Osteoblast (primary cell): Measurements from ENCODE around the gene KCNA2. TPM values are rescaled to one million over a fixed set of nuclear protein-coding genes. Genes with fewer than 3 reads are reported as not detected.
A peak's percentile ranks its signal among the peaks of the same experiment; 100 is the strongest.

Source experiments
- DNase-seq: peaks from one replicate; pipeline ENCODE4 v3.0.0; 2011; ENCODE audit warnings: low spot score, mixed read lengths; ENCODE audit not compliant: insufficient read length; ENCODE audit errors: missing footprints
- H2AFZ ChIP-seq: 2 replicates; pipeline ENCODE4 v1.6.0; 2011; ENCODE audit warnings: mild to moderate bottlenecking, low read length
- H3K27ac ChIP-seq: 2 replicates; pipeline ENCODE4 v1.5.1; 2011; ENCODE audit warnings: mild to moderate bottlenecking, low read depth, low read length, moderate library complexity
- H3K27me3 ChIP-seq: 2 replicates; pipeline ENCODE4 v1.6.0; 2012; ENCODE audit warnings: mild to moderate bottlenecking, control low read depth, inconsistent platforms, low read length, moderate library complexity; ENCODE audit not compliant: insufficient read depth
- H3K36me3 ChIP-seq: 2 replicates; pipeline ENCODE4 v1.5.1; 2011; ENCODE audit warnings: mild to moderate bottlenecking, low read length, control low read depth, moderate library complexity; ENCODE audit not compliant: insufficient read depth
- H3K4me1 ChIP-seq: 2 replicates; pipeline ENCODE4 v1.5.1; 2011; ENCODE audit warnings: mild to moderate bottlenecking, low read length, control low read depth, moderate library complexity; ENCODE audit not compliant: insufficient read depth
- H3K4me2 ChIP-seq: 2 replicates; pipeline ENCODE4 v1.6.0; 2011; ENCODE audit warnings: mild to moderate bottlenecking, low read length; ENCODE audit not compliant: insufficient read depth
- H3K4me3 ChIP-seq: fragments of 200-600 bp; sonication (generic); 3 replicates; pipeline ENCODE4 v1.5.1; 2012; ENCODE audit warnings: mild to moderate bottlenecking, low read length, inconsistent platforms; ENCODE audit not compliant: insufficient read depth
- H3K79me2 ChIP-seq: 2 replicates; pipeline ENCODE4 v1.6.0; 2012; ENCODE audit warnings: mild to moderate bottlenecking, low read length, control low read depth, inconsistent platforms; ENCODE audit not compliant: insufficient read depth
- H3K9me3 ChIP-seq: 2 replicates; pipeline ENCODE4 v1.5.1; 2011; ENCODE audit warnings: low read depth, low read length, control low read depth
- H4K20me1 ChIP-seq: 2 replicates; pipeline ENCODE4 v1.6.0; 2012; ENCODE audit warnings: mild to moderate bottlenecking, low read length, control low read depth; ENCODE audit not compliant: insufficient read depth
- total RNA-seq: library from RNA; depleted of rRNA; stranded (reverse); fragments of >200 nt; gene quantifications from 2 replicates; pipeline ENCODE4 v1.2.3, GENCODE V29; 2012
- TF ChIP-seq, protein P1 (sequence below): IDR thresholded peaks from 2 replicates; pipeline ENCODE4 v1.5.1; 2011; ENCODE audit warnings: mild to moderate bottlenecking, low read depth, low read length, moderate library complexity; ENCODE audit errors: extremely low read depth

Gene KCNA2
- total RNA-seq, 1 donor, result not detected

DNA sequence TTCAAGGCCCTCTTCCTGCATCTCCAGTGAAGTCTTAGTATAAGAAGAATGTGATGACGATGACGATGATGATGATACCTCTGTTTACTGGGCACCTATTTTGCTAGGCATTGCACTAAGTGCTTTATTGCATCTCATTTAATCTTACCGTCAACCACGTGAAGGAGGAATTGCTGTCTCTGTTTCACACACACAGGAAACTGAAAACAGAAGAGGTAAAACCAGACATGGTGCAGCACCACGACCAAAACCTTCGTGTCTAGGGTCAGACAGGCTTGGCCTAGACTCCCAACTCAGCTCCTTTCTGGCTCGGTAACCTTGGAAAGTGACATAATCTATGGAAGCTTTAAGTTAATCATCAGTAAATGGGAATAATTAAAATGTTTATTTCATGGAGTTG is 20.7 kb upstream of the KCNA2 start:
- no peaks in the 10 kb centered on the region for H4K20me1 ChIP-seq
- TF ChIP-seq, protein P1, sequence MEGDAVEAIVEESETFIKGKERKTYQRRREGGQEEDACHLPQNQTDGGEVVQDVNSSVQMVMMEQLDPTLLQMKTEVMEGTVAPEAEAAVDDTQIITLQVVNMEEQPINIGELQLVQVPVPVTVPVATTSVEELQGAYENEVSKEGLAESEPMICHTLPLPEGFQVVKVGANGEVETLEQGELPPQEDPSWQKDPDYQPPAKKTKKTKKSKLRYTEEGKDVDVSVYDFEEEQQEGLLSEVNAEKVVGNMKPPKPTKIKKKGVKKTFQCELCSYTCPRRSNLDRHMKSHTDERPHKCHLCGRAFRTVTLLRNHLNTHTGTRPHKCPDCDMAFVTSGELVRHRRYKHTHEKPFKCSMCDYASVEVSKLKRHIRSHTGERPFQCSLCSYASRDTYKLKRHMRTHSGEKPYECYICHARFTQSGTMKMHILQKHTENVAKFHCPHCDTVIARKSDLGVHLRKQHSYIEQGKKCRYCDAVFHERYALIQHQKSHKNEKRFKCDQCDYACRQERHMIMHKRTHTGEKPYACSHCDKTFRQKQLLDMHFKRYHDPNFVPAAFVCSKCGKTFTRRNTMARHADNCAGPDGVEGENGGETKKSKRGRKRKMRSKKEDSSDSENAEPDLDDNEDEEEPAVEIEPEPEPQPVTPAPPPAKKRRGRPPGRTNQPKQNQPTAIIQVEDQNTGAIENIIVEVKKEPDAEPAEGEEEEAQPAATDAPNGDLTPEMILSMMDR, result no peak
- H3K27ac ChIP-seq, result no peak overlapping the region
- no peaks in the 10 kb centered on the region for H3K36me3 ChIP-seq
- H3K27me3 ChIP-seq, result no peaks in the 10 kb centered on the region
- no peak overlapping the region for H2AFZ ChIP-seq
- H3K4me3 ChIP-seq, result no peak overlapping the region
- no peak overlapping the region for H3K4me2 ChIP-seq
- no peaks in the 10 kb centered on the region for H3K4me1 ChIP-seq
- no peaks in the 10 kb centered on the region for H3K79me2 ChIP-seq
- no peak for DNase-seq
- no peaks in the 10 kb centered on the region for H3K9me3 ChIP-seq

DNA sequence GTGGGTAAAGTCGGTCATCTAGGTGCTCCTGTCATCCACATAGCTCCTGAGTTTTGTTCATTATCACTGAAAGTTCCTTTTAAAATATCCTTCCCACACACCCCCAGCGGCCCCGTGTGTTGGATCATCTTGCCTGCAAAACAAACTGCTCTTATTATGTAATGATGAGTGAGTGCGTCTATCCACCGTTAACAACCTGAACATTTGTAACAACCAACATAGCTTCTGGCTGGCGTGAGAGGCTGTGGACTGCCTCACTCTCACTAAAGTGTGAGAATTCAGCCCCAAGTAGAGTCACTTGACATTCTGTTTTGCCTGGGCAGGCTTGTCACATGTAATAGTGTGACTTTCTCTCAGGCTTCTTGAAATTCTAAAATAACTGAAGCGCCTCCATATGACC is 14.5 kb upstream of the KCNA2 start:
- no peaks in the 10 kb centered on the region for H3K4me1 ChIP-seq
- H3K79me2 ChIP-seq, result no peaks in the 10 kb centered on the region
- H3K9me3 ChIP-seq, result no peaks in the 10 kb centered on the region
- no peaks in the 10 kb centered on the region for H3K36me3 ChIP-seq
- peaks cover 19% of the 10 kb centered on the region for H3K27me3 ChIP-seq
- H4K20me1 ChIP-seq, result no peaks in the 10 kb centered on the region
- TF ChIP-seq, protein P1, result no peak
- no peak overlapping the region for H2AFZ ChIP-seq
- no peak overlapping the region for H3K4me3 ChIP-seq
- no peak overlapping the region for H3K4me2 ChIP-seq
- no peak for DNase-seq
- H3K27ac ChIP-seq, result no peak overlapping the region

GRCh38 chr1:110620250-110620615 is 14.1 kb upstream of the KCNA2 start:
- H4K20me1 ChIP-seq, result no peaks in the 10 kb centered on the region
- no peak overlapping the region for H2AFZ ChIP-seq
- no peaks in the 10 kb centered on the region for H3K4me1 ChIP-seq
- no peak overlapping the region for H3K27ac ChIP-seq
- TF ChIP-seq, protein P1, result no peak
- H3K27me3 ChIP-seq, result peaks cover 19% of the 10 kb centered on the region
- no peak overlapping the region for H3K4me3 ChIP-seq
- H3K9me3 ChIP-seq, result no peaks in the 10 kb centered on the region
- no peaks in the 10 kb centered on the region for H3K36me3 ChIP-seq
- DNase-seq, result no peak
- no peak overlapping the region for H3K4me2 ChIP-seq
- no peaks in the 10 kb centered on the region for H3K79me2 ChIP-seq

DNA sequence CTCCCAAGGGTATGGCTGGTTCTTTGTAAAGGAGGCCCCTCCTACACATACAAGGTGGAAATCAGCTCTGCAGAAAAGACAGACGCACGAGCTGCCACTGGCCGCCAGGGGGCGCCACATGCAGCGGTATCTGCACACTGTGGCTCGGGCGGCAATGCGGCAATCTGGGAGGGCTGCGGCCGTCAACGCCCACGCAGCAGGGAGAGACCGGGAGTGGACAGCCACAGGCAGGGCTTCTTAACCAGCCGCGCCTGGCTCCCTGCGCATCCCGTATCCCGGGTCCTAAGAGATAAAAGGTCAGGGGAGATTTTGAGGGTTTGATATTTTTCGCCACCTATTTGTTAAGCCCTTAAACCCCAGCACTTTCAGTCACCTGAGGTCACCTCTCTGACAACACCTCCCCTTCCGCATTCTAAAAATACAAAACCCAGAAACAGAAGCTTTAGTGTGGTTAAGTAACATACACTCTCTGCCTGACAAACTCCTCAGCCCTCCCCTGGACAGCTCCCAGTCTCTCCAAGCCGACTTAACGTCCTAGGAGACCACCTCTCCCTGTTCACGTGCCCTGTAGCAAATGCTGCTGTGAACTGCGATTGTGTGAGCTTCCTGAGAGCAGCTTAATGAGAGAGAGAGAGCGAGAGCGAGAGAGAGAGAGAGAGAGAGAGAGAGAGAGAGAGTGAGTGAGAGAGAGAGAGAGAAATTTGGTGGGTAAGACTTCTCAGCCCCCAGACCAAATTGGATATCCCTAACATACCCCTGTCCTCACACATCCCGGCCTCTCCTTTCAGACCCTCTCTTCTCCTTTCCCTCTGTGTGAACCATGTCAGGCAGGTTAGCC is 13.5 kb upstream of the KCNA2 start:
- Histone ChIP-seq H4K20me1 (no peaks in the 10 kb centered on the region), H3K4me1 (no peaks in the 10 kb centered on the region), H3K9me3 (no peaks in the 10 kb centered on the region), H2AFZ (no peak overlapping the region), H3K79me2 (no peaks in the 10 kb centered on the region), H3K27me3 (peaks cover 19% of the 10 kb centered on the region), H3K36me3 (no peaks in the 10 kb centered on the region), H3K4me2 (no peak overlapping the region), H3K4me3 (no peak overlapping the region), H3K27ac (no peak overlapping the region)
- TF ChIP-seq, protein P1, result peak; percentile 91
- DNase-seq, result peak; percentile 95
